ENCODE results near the gene CEP57L1. TPM values are rescaled to one million over a fixed set of nuclear protein-coding genes. Genes with fewer than 3 reads are reported as not detected.

Gene CEP57L1
- total and polyA plus RNA-seq, 10 of the 15 experiments (the other 5 are each of a cell fraction or from before 2014, with no cell fraction given): 12.7 to 30.5 (median 21.9) TPM

DNA sequence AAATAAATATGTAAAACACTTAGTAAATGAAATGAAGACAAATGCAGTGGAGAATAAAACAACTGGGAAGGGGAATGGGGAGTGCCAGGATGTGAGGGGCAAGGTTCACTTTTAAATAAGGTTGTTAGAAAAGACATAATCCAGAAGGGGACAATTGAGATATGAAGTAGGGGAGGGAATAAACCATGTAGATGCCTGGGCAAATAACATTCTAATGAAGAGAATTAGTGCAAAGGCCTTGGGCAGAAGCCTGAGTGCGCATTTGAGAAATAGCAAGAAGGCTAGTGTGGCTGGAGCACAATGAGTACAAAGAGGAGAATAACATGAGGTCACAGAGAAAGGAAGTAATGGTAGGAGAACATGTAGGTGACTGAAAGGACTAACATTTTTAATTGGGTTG, 2.4 kb downstream of the CEP57L1 start (continued):
- TF ChIP-seq, protein P1, sequence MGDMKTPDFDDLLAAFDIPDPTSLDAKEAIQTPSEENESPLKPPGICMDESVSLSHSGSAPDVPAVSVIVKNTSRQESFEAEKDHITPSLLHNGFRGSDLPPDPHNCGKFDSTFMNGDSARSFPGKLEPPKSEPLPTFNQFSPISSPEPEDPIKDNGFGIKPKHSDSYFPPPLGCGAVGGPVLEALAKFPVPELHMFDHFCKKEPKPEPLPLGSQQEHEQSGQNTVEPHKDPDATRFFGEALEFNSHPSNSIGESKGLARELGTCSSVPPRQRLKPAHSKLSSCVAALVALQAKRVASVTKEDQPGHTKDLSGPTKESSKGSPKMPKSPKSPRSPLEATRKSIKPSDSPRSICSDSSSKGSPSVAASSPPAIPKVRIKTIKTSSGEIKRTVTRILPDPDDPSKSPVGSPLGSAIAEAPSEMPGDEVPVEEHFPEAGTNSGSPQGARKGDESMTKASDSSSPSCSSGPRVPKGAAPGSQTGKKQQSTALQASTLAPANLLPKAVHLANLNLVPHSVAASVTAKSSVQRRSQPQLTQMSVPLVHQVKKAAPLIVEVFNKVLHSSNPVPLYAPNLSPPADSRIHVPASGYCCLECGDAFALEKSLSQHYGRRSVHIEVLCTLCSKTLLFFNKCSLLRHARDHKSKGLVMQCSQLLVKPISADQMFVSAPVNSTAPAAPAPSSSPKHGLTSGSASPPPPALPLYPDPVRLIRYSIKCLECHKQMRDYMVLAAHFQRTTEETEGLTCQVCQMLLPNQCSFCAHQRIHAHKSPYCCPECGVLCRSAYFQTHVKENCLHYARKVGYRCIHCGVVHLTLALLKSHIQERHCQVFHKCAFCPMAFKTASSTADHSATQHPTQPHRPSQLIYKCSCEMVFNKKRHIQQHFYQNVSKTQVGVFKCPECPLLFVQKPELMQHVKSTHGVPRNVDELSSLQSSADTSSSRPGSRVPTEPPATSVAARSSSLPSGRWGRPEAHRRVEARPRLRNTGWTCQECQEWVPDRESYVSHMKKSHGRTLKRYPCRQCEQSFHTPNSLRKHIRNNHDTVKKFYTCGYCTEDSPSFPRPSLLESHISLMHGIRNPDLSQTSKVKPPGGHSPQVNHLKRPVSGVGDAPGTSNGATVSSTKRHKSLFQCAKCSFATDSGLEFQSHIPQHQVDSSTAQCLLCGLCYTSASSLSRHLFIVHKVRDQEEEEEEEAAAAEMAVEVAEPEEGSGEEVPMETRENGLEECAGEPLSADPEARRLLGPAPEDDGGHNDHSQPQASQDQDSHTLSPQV (IDR thresholded peaks at IDR 0.05): no peak
- TF ChIP-seq BCL11A (IDR thresholded peaks at IDR 0.05; ENCODE audit: low read depth, low read length) (no peak), RBBP5 (conservative IDR thresholded peaks at IDR 0.05) (no peak), HDAC2 (IDR thresholded peaks at IDR 0.05) (no peak)

DNA sequence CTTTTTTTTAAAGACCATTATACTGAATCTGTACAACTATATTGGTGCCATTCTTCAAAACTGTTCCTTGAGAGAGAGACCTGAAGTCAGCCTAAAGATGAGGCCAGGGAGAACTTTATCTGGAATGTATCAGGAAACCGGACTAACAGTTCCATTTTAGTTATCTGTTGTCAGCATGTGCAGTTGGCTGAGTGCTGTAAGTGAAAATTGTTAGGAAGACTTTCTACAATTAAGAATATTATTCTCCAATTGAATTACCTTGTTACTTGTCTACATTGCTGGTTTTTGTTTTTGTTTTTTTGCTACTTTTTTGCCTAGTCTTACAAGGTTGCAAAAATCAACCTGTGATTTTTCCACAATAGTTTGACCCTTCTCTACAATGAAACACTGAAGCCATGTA, 7.5 kb downstream of the CEP57L1 start:
- BruUV-seq (replicated peaks): no TSS peak
- SMC1A ChIA-PET (ENCODE audit: uncharacterized antibody, unreplicated experiment): interaction anchor here (0.8 to 1.7 kb wide), 2 partner anchors 9 to 11 kb away, joined by 3 read pairs; no protein-coding TSS in a partner anchor
- no peak for FAIRE-seq
- Histone ChIP-seq H3K9ac (ENCODE audit: control insufficient read depth, insufficient read depth, low read length) (no peak overlapping the region), H3K4me1 (ENCODE audit: control insufficient read depth, insufficient read depth, low read length) (peaks cover 4% of the 10 kb centered on the region; the same call in 1 of the 2 replicates), H4K20me1 (ENCODE audit: control insufficient read depth, insufficient read depth) (no peaks in the 10 kb centered on the region), H3K27ac (ENCODE audit: control insufficient read depth, insufficient read depth) (no peak overlapping the region), H3K27me3 (replicated peaks in 1 of 2; ENCODE audit: control insufficient read depth in 2 of 2, insufficient read depth in 2 of 2, low read length in 1 of 2) (no peaks in the 10 kb centered on the region), H3K4me3 (no peak overlapping the region), H3K36me3 (ENCODE audit: control insufficient read depth in 2 of 2, insufficient read depth in 2 of 2, low read length in 1 of 2) (no peaks in the 10 kb centered on the region; a peak in 1 of 4 replicates), H3K9me3 (replicated peaks; ENCODE audit: control insufficient read depth, insufficient read depth, low read length) (no peaks in the 10 kb centered on the region; the same call in 2 of the 3 replicates), H2AFZ (ENCODE audit: control insufficient read depth, low read depth, low read length) (no peak overlapping the region), H3K79me2 (ENCODE audit: control insufficient read depth, insufficient read depth, low read length) (peaks cover 2% of the 10 kb centered on the region), H3K4me2 (ENCODE audit: control insufficient read depth, insufficient read depth) (no peak overlapping the region)
- POLR2A ChIA-PET: interaction anchor here (0.6 to 1.7 kb wide), 2 partner anchors 15 to 37 kb away, joined by 4 read pairs; no protein-coding TSS in a partner anchor
- no peak for ATAC-seq
- 93% methylated on average over 1 of the region's 1 CpG for WGBS (ENCODE audit: insufficient coverage, insufficient replicate concordance, low lambda C conversion rate, missing lambda C conversion rate)
- CTCF ChIA-PET: interaction anchor here (0.6 to 1.0 kb wide), 2 partner anchors 95 to 280 kb away, joined by 3 read pairs; partner anchors contain the start of gene CD164
- RAD21 ChIA-PET (ENCODE audit: unreplicated experiment): no interaction called here
- no peak for DNase-seq (ENCODE audit: low read depth, low spot score)
- in situ Hi-C loops (cut with MboI) (no loop called here), intact Hi-C loops (cut with micrococcal nuclease; ENCODE audit: unreplicated experiment) (no loop called here)
- TF ChIP-seq CHD1 (IDR thresholded peaks at IDR 0.05; ENCODE audit: low read depth, low read length) (no peak), SUPT20H (IDR thresholded peaks at IDR 0.05; ENCODE audit: borderline replicate concordance, control insufficient read depth, low read depth, low read length) (no peak), GABPA (IDR thresholded peaks at IDR 0.05; ENCODE audit: low read depth) (no peak), KLF5 (IDR thresholded peaks at IDR 0.05; ENCODE audit: partially characterized antibody) (no peak), RCOR1 (conservative IDR thresholded peaks at IDR 0.05; ENCODE audit: low read depth, low read length) (no peak), PAX8 (IDR thresholded peaks at IDR 0.05) (no peak), IRF4 (IDR thresholded peaks at IDR 0.05; ENCODE audit: low read depth, low read length) (no peak), STAT1 (conservative IDR thresholded peaks at IDR 0.05) (no peak), IKZF1 (conservative IDR thresholded peaks at IDR 0.05) (no peak), BRCA1 (IDR thresholded peaks at IDR 0.05; ENCODE audit: low read depth, low read length) (no peak), MYC (IDR thresholded peaks at IDR 0.05; ENCODE audit: insufficient read depth, insufficient read length, insufficient replicate concordance, low read length, severe bottlenecking) (no peak)
- TF ChIP-seq, protein P2, sequence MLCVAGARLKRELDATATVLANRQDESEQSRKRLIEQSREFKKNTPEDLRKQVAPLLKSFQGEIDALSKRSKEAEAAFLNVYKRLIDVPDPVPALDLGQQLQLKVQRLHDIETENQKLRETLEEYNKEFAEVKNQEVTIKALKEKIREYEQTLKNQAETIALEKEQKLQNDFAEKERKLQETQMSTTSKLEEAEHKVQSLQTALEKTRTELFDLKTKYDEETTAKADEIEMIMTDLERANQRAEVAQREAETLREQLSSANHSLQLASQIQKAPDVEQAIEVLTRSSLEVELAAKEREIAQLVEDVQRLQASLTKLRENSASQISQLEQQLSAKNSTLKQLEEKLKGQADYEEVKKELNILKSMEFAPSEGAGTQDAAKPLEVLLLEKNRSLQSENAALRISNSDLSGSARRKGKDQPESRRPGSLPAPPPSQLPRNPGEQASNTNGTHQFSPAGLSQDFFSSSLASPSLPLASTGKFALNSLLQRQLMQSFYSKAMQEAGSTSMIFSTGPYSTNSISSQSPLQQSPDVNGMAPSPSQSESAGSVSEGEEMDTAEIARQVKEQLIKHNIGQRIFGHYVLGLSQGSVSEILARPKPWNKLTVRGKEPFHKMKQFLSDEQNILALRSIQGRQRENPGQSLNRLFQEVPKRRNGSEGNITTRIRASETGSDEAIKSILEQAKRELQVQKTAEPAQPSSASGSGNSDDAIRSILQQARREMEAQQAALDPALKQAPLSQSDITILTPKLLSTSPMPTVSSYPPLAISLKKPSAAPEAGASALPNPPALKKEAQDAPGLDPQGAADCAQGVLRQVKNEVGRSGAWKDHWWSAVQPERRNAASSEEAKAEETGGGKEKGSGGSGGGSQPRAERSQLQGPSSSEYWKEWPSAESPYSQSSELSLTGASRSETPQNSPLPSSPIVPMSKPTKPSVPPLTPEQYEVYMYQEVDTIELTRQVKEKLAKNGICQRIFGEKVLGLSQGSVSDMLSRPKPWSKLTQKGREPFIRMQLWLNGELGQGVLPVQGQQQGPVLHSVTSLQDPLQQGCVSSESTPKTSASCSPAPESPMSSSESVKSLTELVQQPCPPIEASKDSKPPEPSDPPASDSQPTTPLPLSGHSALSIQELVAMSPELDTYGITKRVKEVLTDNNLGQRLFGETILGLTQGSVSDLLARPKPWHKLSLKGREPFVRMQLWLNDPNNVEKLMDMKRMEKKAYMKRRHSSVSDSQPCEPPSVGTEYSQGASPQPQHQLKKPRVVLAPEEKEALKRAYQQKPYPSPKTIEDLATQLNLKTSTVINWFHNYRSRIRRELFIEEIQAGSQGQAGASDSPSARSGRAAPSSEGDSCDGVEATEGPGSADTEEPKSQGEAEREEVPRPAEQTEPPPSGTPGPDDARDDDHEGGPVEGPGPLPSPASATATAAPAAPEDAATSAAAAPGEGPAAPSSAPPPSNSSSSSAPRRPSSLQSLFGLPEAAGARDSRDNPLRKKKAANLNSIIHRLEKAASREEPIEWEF (IDR thresholded peaks at IDR 0.05; ENCODE audit: insufficient replicate concordance, low read depth, low read length): no peak
